GM10248 (cell line): Measurements from ENCODE around the gene EPHB1.

Source experiments
- CTCF ChIA-PET: fragments of 300-600 bp; sonication (Branson Sonifier 250); formaldehyde crosslinking; extraction: SDS; loops from one replicate; lab custom pipeline; 2021; ENCODE audit warnings: antibody characterized with exemption; lab: Yijun Ruan, JAX
- POLR2A ChIA-PET: fragments of 350-650 bp; sonication (Branson Sonifier 250); formaldehyde crosslinking; extraction: SDS; loops from one replicate; lab custom pipeline; 2020; ENCODE audit warnings: antibody characterized with exemption; lab: Yijun Ruan, JAX
- DNase-seq: peaks from one replicate; pipeline ENCODE4 v3.0.0; 2012; ENCODE audit errors: extremely low spot score
- TF ChIP-seq, protein P1 (sequence below): IDR thresholded peaks from 2 replicates; pipeline ENCODE4 v1.5.1; 2012; ENCODE audit warnings: mild to moderate bottlenecking, low read depth; ENCODE audit errors: extremely low read depth, missing control alignments, control extremely low read depth

Gene EPHB1

DNA sequence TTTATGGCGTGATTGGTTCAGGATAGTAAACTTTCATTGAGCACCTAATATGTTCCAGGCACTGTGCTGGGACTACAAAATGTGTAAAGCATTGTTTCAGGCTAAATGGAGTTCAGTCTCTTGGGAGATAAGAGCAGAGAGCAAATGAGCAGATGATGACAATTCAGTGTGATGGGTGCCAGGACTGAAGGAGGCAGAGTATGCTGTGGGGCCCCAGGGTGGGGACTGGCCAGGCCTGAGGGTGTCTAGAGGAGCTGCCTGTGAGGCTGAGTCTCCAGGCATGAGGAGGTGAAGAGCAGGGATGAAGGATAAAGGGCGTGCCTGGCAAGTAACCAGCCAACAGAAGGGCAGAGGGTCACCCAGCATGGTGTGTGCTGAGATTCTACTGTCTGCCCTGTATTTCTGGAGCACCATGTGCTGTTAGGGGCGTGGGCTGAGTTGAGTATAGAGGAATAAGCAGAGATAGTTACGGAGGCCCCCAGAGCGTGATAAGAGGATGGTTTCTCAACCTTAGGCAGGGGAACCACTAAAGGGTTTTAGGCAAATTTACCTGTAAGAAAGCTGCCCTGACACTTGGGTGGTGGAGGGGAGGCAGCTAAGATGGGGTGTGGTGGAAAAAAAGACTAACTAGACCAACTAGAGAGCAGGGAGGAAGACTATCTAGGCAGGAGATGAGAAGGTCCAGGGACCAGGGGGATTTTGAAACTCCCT, 38.5 kb downstream of the EPHB1 start:
- DNase-seq: no peak
- POLR2A ChIA-PET: no interaction called here
- TF ChIP-seq, protein P1, sequence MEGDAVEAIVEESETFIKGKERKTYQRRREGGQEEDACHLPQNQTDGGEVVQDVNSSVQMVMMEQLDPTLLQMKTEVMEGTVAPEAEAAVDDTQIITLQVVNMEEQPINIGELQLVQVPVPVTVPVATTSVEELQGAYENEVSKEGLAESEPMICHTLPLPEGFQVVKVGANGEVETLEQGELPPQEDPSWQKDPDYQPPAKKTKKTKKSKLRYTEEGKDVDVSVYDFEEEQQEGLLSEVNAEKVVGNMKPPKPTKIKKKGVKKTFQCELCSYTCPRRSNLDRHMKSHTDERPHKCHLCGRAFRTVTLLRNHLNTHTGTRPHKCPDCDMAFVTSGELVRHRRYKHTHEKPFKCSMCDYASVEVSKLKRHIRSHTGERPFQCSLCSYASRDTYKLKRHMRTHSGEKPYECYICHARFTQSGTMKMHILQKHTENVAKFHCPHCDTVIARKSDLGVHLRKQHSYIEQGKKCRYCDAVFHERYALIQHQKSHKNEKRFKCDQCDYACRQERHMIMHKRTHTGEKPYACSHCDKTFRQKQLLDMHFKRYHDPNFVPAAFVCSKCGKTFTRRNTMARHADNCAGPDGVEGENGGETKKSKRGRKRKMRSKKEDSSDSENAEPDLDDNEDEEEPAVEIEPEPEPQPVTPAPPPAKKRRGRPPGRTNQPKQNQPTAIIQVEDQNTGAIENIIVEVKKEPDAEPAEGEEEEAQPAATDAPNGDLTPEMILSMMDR: no peak
- CTCF ChIA-PET: interaction anchor here (1.0 kb wide), 1 partner anchor 39 kb away, joined by 3 read pairs; no protein-coding TSS in a partner anchor

DNA sequence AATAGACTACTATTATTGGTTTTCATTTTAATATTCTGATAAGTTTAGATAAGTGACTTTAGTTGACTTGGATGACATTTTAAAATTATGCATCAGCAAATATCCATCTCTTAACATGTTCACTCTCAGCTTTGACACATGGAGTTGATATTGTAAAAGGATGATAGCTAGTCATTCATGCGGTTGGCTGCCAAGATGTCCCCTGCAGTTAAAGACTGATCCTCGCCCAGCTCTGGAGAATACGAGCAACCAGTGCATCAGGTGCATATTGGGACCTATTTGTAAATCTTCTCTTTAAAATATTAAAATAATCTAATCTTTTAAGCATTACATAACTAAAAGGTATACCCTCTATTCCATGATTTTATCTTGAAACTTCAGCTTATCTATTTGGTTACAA, 41.9 kb downstream of the EPHB1 start:
- ChIA-PET POLR2A (no interaction called here), CTCF (interaction anchor here (0.9 to 1.6 kb wide), 2 partner anchors 10 to 42 kb away, joined by 3 to 5 read pairs; no protein-coding TSS in a partner anchor)
- DNase-seq: no peak
- TF ChIP-seq, protein P1: no peak

DNA sequence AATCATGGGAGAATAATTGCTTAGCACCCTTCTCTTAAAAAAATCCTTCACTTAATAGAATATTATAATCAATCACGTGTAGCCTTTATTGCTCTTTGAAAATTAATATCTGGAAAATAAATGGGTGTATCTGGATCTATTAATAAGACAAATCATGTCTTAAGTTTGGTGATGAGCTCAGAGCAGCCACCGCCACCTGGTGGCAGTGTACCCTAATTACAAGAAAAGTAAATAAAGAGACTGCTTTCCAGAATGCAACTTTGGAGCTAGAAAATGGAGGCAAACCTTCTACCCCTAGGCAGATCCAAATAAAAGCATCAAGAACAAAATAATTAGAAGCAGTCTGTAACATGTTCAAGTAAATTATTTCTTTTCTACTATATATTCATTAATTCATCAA, 43.5 kb downstream of the EPHB1 start:
- CTCF ChIA-PET: interaction anchor here (0.7 kb wide), 1 partner anchor 18 kb away, joined by 3 read pairs; no protein-coding TSS in a partner anchor
- no peak for DNase-seq
- TF ChIP-seq, protein P1: no peak
- POLR2A ChIA-PET: no interaction called here

DNA sequence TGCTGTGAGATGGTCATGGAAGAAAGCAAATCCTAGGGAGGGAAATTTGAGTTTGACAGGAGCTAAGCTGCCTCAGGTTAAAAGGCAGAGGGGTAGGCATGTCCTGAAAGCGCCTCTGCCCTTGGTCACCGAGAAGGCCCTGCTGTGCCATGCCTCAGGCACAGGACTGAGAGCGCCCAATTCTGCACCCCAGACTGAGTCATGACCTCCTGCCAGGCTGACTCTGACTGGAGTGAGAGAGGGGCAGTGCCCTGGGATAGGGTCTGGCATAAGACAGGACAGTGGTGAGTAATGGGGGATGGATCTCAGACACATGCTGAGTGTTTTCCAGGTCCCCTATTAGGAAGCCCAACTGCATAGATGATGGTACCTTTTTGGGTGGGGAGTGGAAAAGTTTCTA, 44.4 kb downstream of the EPHB1 start:
- POLR2A ChIA-PET: no interaction called here
- DNase-seq: no peak
- CTCF ChIA-PET: interaction anchor here (1.3 to 1.6 kb wide), 2 partner anchors 17 to 45 kb away, joined by 4 to 5 read pairs; partner anchors contain the start of gene EPHB1
- TF ChIP-seq, protein P1: no peak

DNA sequence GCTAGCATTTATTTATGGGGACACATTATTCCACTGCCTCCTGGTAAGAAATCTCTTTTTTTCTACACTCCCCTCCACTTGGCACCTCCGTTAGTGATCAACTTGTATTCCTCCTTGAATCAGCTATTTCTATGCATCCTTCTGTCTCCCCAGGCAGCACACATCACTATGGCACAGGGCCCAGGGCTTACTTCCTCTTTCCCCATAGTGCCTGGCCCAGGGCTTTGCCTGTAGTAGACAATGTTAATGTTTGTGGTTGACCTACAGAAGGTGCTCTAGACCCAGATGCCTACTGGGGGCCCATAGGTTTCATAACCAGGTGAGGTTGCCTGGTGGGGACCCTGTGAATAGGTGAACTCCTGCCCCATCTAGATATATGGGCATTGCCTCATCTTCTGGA, 44.9 kb downstream of the EPHB1 start:
- TF ChIP-seq, protein P1: no peak
- ChIA-PET CTCF (interaction anchor here (1.3 to 1.6 kb wide), 2 partner anchors 18 to 45 kb away, joined by 4 to 5 read pairs; partner anchors contain the start of gene EPHB1), POLR2A (no interaction called here)
- no peak for DNase-seq

DNA sequence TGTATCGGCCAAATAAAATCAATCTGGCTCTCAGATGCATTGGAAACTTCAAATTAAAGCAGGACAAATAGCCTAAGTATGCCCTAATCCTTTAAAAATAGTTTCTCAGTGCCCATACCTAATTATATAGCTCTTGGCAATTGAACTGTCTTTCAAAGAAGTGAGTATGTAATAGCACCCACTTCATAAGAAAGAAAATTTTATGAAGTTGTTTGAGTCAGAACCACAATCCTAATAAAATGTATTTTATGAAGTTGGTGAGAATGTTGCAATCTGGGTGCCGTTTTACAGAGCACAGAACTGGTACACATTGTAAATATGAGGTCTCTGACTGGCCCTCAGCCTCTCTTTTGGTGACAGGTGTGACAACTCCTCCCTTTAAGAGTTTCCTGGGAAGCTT, 45.4 kb downstream of the EPHB1 start:
- POLR2A ChIA-PET: no interaction called here
- TF ChIP-seq, protein P1: no peak
- DNase-seq: no peak
- CTCF ChIA-PET: interaction anchor here (1.0 to 1.6 kb wide), 3 partner anchors 13 to 46 kb away, joined by 4 to 5 read pairs (median 4); partner anchors contain the start of gene EPHB1
